ENCODE measurements around the gene B3GALT4.
"Not testable (repeated sequence)": the region's sequence is repeated elsewhere in the genome, so short reads cannot be mapped to it uniquely, and the experiment has no call there.

Gene B3GALT4, protein sequence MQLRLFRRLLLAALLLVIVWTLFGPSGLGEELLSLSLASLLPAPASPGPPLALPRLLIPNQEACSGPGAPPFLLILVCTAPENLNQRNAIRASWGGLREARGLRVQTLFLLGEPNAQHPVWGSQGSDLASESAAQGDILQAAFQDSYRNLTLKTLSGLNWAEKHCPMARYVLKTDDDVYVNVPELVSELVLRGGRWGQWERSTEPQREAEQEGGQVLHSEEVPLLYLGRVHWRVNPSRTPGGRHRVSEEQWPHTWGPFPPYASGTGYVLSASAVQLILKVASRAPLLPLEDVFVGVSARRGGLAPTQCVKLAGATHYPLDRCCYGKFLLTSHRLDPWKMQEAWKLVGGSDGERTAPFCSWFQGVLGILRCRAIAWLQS

DNA sequence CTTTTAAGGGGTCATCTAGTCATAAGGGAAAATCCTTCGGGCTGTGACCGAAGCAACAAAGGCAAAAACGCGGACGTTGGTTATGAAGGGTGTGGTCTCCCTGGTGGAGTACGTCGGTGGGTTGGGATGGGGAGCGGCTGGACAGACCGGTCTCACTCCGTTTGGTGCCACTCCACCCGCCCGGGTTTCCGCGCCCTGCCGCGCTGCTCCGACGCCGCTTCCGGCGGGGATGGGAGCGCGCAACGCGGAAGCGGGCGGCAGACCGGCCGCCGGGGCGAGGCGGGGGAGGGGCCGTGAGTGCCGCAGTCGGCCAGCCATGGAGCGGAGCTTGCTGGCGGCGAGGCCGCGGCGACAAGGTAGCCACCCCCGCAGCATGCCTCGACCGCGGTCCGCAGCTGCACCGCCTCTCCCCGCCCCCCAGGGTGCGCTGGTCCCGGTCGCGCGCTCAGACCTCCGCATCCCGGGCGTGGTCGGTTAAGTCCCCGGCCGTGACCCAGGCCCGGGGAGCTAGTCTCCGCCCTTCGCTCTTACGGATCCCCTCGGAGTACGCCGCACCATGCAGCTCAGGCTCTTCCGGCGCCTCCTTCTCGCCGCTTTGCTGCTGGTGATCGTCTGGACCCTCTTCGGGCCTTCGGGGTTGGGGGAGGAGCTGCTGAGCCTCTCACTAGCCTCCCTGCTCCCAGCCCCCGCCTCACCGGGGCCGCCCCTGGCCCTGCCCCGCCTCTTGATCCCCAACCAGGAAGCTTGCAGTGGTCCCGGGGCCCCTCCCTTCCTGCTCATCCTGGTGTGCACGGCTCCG lies at the start of gene B3GALT4:
Gene B3GALT4 (plus strand): TSS at position 260 of the 799 bp plus-strand sequence. CDS start 297 bp downstream, at position 557.
- peak; percentile 82 for DNase-seq (ENCODE audit: low spot score)

DNA sequence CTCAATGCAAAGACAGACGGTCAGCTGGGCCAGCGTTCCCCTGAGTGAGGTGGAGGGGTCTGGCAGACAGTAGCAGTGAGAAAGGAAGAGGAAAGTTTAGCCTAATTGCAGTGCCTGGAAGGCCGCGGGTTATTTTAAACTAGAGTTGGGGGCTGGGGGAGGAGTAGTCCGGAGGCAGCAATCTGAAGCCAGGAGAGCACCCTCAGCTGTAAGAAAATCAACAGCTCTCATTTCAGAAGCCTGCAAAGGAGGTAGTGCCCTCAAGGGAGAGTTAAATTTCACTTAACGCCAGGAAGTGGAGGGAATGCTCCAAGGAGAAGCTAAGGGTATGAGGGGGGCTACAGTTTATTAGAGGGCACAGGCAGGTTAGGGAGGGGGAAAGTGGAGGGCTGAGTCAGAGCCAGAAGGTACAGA lies 41.7 kb upstream of the B3GALT4 start:
- DNase-seq (ENCODE audit: low spot score), result no peak

DNA sequence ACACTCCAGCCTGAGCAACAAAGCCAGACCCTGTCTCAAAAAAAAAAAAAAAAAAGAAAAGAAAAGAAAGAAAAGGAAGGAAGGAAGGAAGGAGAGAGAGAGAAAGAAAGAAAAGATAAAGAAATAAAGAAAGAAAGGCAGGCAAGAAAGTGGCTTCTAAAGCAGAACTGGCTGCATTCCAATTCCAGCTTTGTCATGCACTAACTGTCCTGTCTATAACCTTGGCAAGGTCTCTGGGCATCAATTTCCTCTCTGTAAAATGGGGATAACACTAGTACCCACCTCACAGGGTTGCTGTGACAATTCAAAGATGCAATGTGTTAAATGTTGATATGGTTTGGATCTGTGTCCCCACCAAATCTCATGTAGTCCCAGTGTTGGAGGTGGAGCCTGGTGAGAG lies 40.6 kb upstream of the B3GALT4 start:
- DNase-seq (ENCODE audit: low spot score), result no peak

DNA sequence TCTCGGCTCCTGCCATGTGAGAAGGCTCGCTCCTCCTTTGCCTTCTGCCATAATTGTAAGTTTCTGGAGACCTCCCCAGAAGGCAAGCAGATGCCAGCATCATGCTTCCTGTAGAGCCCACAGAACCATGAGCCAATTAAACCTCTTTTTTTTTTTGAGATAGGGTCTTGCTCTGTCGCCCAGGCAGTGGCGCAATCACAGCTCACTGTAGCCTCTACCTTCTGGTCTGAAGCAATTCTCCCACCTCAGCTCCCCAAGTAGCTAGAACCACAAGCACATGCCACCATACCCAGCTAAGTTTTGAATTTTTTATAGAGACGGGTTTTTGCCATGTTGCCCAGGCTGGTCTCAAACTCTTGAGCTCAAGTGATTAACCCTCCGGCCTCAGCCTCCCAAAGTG lies 40.1 kb upstream of the B3GALT4 start:
- DNase-seq (ENCODE audit: low spot score), result no peak

DNA sequence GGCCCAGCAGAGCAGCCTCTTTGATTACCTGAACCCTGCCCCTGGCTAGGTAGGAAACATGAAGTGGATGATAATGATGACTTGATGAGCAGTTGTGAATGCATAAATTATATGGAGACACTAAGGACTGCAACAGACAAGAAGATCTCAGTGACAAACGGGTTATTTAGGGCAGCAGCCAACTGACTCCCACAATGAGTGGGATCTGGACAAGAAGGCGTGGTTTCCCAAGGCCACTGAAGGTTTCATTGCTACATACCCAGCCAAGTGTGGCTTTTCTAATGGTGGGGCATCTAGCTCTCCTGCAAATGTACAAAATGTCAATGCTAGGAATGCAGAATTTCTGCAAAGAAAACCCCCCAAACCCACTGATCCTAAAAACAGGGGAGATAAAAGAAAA lies 39.2 kb upstream of the B3GALT4 start:
- no peak for DNase-seq (ENCODE audit: low spot score)

DNA sequence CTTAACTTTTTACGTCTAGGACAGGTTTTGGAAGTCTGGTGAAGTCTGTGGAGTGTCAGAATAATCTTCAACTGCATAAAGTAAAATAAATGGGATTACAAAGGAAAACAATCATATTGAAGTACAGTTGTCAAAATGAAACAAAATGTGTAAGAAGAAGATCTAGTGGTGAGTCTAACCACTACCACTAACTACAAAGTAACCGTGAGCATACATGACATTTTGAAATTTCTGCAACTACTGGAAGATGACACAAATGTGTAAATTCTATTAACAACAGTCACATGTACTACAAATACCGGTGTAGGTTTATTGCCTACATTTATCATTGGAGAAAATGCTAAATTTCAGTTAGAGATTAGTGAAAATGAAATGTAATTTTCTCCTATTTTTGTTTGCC lies 35.0 kb upstream of the B3GALT4 start:
- no peak for DNase-seq (ENCODE audit: low spot score)

DNA sequence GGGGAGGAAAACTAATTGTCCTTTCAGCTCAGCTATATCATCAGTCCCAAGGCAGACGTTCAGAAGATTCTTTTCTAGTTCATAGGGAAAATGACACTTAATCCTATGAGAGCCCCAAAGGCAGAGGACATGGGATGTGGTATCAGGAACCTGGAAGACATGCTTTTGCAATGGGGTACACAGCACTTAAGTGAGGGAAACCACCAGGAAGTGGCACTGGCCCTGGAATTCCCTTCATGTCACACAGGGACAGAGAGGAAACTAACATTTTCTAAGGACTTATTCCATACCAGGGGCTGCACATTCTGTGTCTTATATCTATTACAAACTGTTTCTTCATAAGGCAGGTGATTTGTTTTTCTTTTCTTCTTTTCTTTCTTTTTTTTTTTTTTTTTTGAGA lies 33.4 kb upstream of the B3GALT4 start:
- DNase-seq (ENCODE audit: low spot score), result no peak

DNA sequence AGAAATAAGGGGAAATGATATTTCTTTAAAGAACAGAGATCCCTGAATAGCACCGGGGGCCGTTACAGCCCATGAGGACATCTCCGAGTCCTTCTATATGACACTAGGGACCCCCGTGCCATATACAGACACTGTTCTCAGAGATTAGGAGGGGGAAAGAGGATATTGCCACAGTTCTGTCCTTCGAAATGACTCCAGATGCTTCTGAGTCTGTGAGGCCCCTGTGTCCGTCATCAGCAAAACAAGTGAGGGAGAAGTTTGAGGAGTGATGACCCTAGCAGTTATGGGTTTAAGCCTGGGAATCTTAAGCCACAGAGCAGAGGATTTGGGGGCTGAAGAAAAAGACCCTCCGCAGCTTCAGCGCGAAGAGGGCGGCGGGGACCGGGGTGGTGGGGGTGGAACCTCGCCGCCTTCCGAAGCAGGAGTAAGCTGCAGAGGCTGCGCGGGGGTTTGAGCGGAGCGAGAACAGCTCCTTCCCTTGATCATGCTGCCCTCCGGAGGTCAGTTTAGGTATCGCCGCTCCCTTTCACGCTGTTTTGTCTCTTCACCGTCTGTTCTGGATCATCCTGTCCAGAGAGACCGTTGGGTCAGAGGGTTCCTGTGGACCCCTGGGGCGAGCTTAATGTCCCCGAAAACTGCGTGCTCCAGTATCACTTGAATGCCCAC lies 28.8 kb upstream of the B3GALT4 start:
- DNase-seq (ENCODE audit: low spot score), result peak; percentile 81

DNA sequence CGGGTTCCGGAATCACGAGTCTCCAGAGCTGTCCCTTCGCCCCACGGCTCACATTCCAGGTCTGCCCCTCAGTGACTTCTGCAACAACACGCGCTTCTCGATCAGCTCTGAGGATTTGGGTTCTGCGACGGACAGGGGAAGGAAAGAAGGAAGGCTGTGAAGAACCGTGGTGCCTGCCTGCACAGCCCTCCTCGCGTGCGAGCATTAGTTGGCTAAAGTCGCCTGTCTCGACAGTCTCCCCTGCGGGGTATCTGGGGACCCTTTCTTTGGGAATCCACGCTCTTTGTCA lies 28.3 kb upstream of the B3GALT4 start:
- no peak for DNase-seq (ENCODE audit: low spot score)

DNA sequence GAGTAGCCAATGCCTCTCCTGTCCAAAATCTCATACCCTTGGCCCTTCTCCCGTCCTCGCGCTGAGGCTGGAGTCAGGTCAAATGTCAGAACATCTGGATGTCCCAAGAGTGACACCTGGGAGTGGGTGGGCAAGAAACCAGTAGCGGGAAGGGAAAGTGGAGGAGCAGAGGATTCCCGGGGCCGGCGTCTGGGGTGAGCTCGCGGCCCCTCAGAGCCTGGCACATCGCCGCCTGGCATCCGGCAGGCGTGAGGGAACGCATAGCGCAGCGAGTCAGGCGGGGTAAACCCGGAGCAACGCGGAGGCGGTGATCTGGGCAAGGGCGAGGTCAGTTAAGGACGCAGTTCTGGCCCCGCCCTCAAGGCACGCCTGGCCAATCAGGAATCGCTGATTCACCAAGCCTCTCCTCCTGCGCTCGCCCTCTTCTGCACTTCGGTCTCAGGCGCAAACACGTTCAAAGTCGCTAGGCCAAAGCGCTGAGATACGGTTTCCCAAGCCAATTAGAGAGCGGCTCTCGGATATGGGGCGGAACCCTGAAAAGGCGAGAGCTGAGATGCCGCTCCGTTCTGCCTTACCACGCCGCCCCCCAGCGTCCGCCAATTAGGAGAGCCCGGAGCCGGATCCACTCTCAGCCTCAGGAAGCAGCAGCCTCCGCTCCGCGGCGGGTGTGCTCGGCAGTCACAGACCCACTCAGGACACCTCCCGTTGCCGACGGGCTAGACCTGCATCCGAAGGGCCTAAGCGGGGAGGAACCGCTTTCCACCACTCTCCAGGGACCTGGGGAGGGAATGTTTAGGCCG lies 27.8 kb upstream of the B3GALT4 start:
- DNase-seq (ENCODE audit: low spot score), result peak; percentile 99

DNA sequence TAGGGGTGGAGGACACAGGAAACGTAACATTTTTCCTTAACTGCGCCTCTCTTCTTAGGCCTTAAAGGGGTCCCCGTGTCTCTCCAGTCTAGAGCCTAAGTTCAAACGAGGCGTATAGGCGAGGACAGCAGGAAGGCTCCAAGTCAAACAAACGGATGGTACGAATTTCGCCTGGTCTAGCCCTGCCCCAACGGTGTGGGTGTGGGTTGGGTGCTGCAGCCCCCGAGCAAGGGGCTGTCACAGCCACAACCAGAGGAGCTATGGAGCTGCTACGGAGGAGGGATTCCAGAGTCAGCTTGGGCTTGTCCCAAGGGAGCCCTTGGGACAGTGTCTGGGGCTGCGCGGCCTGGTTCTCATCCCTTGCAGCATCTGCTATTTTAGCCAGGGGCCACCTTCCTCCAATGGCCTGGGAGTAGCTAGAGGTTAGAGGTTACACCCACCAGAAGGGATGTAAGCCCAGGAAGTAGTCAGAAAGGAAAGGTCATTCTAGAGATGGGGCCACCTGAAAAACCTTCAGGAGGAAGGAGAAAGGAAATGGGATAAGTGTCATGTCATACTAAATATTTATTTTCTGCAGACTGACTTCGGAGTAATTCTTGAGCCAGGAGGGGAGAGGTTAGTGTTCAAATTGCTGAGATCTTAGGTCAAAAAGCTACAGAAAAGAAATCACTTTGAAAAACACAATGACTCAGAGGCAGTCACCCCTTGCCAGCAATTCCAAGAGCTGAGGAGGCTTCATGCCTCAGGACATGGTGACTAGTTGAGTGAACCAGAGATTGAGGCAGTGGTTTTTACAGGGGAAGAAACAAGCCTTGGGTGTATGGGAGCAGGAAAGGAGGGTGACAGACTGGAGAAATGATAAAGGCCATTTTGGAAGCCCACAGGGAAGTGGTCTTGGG lies 26.9 kb upstream of the B3GALT4 start:
- DNase-seq (ENCODE audit: low spot score), result peak; percentile 82

DNA sequence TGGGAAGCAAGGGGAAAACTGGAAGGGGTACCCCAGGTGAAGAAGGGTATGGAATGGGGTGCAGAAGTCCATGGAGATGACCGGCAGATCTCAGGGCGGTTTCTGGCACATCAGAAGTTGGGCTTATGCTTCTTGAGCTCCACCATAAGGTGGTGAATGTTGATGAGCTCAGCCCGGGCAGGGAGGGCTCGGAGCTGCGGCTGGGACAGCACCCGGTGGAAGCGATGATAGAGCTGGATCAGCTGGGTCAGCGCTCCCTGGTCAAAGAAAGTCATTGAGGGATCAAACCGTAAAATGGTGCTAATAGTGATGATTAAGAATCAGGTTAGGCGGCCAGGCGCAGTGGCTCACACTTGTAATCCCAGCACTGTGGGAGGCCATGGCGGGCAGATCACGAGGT lies 26.2 kb upstream of the B3GALT4 start:
- no peak for DNase-seq (ENCODE audit: low spot score)

DNA sequence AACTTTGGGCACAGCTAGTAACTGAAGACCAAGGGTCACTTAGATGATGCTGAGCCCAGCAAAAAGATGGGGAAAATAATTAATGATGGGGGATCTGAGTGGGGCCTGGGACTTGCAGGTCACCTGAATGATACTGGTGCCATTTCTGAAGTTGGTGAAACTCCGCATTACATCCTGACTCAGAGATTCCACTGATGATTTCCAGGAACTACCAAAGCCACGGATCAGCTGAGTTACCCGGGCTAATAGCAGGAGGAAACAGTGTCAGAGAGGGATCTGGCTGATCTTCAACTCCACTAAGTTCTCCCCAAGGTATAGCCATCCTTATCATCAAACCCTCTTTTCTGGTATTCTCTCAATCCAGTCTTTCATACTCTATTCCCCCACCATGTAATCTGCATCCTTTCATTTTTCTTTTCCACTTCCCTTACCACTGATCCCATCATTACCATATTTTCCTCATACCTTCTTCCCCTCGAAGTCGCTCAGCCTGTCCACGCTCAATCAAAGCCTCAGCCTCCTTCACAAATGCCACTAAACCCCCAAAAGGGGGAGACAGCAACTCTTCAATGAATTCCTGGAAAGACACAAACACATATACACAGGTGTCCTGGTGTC lies 25.4 kb upstream of the B3GALT4 start:
- no peak for DNase-seq (ENCODE audit: low spot score)

DNA sequence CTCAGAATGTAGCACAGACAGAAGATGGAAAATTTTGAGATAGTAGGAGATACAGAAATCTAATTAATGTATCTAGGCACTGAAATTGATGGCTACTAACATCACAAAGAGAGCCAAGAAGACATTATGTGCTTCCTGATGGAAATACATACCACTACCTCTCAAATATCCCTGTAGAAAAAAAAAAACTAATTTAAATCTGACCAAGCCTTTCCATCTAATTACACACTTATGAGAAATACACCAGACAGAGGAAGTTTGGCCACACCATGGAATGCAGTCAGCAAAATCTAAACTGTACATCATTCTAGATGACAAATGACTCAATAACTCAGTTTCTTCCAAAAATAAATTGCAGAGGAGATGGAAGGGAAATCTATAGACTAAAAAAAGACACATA lies 24.2 kb upstream of the B3GALT4 start:
- no peak for DNase-seq (ENCODE audit: low spot score)

DNA sequence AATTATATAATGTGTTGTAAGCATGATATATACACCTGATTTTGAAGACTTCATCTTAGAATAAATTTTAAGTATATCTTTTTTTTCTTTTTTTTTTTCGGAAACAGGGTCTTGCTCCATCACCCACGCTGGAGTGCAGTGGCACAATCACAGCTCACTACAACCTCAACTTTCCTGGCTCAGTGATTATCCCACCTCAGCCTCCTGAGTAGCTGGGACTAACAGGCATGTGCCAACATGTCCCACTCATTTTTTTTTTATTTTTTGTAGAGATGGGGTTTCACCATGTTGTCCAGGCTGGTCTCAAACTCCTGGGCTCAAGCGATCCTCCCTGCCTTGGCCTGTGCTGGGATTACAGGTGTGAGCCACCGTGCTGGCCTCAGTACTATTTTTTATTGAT lies 22.3 kb upstream of the B3GALT4 start:
- DNase-seq (ENCODE audit: low spot score), result no peak

DNA sequence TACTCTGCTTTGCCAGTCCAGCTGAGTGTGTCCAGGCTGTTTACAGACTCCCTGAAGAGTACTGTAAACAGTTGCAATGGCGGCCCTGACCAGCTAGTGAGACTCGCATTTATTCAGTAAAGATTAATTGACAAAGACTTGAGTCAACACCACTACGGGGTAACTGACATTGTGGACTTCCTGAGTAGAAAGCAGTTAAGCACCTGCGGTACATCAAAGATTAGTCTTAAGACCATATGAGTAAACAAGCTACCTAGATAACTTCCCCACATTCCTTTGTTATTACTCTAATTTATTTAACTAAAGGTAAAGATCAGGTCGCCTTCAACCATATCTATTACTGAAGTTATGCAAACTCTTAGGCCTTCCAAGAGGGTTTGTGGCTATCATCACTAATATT lies 17.9 kb upstream of the B3GALT4 start:
- DNase-seq (ENCODE audit: low spot score), result no peak

DNA sequence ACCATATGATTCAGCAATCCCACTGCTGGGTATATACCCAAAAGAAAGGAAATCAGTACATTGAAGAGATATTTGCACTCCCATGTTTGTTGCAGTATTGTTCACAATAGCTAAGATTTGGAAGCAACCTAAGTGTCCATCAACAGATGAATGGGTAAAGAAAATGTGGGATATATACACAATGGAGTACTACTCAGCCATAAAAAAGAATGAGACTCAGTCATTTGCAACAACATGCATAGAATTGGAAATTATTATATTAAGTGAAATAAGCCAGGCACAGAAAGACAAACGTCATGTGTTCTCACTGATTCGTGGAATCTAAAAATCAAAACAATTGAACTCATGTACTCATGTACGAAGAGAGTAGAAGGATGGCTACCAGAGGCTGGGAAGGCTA lies 14.4 kb upstream of the B3GALT4 start:
- not testable (repeated sequence) for DNase-seq (ENCODE audit: low spot score)

DNA sequence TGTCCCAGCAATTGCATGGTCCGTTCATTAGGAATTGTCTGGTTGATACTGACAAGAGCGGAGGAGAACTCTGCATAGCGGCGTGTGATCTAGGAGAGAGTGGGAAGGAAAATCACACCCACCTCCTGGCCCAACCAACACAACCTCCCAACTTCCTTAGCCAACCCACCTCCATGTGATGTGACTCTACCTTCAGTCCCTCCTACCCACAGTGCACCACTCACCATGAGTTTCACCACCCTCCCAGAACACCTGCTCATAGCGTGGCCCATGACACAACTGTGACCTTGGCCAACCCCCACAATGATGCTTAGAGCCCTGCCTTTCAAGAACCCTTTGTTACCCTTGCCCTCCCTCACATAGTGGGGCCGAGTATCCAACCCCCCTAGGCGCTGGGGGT lies 12.9 kb upstream of the B3GALT4 start:
- DNase-seq (ENCODE audit: low spot score), result no peak

DNA sequence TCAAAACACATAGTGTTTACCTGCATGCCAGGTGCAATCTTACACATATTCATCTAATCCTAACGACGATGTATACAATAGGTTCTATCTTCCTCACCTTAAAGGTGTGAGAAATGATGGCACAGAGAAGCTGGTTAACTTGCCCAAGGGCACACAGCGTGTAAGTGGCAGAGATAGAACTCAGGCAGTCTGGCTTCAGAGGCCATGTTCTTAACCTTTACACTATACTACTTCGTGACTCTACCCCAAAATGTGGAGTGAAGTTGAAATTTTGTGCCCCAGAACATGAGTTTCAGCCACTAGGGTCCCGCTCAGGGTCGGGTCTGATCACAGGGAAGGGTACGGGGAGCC lies 5.8 kb upstream of the B3GALT4 start:
- no peak for DNase-seq (ENCODE audit: low spot score)

DNA sequence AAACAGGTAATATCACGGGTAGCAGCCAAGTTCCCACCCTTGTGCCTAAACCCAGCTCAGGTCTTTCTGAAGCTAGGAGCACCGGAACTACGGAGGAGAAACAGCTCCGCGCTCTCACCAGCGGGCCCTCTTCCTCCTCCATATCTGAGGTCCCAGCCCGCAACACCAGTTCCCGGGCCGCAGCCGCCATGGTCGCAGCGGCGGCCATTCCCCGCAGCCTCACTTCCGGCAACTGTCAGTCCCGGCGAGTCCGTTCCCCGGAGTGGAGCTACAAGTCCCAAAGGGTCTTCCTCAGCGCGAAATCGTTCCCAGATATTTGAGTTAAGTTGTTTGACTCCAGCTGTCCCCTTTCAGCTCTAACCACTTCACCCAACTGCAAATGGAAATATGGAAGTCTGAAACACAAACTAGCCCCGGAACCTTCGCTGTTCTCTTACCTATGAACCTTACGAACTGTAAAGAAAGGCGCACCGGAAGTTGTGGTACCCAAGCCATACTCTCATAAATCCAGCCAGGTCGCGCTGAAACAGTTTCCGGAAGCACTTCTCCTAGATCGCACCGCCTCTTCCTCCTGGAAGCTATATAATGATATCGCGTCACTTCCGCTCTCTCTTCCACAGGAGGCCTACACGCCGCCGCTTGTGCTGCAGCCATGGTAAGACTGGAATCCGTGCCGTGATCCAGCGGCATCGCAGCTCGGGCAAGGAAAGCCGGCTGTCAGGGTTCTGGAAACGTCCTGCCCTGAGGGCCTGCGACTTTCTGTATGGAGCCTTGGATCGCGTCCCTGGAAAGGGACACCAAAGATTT lies 5.3 kb upstream of the B3GALT4 start, which contains the start of the genes RPS18 and VPS52:
Gene RPS18 (plus strand): TSS at position 608 of the 807 bp plus-strand sequence. CDS start 45 bp downstream, at position 653.
Gene VPS52 (minus strand): TSS at position 409 of the 807 bp plus-strand sequence. CDS start 201 bp downstream, at position 208.
- DNase-seq (ENCODE audit: low spot score), result peak; percentile 99
